GM18507 (cell line): Measurements from ENCODE around the gene LRP3.
"Not testable (repeated sequence)": the region's sequence is repeated elsewhere in the genome, so short reads cannot be mapped to it uniquely, and the experiment has no call there.

Experiments used
- DNase-seq: peaks from one replicate; pipeline ENCODE4 v3.0.0; 2011; ENCODE audit warnings: low read depth; ENCODE audit not compliant: insufficient read length; ENCODE audit errors: extremely low spot score
- FAIRE-seq: peaks from 2 replicates; lab custom pipeline; 2011; peaks lifted over from hg19 to GRCh38; lab: Jason Lieb, UNC

Gene LRP3, protein sequence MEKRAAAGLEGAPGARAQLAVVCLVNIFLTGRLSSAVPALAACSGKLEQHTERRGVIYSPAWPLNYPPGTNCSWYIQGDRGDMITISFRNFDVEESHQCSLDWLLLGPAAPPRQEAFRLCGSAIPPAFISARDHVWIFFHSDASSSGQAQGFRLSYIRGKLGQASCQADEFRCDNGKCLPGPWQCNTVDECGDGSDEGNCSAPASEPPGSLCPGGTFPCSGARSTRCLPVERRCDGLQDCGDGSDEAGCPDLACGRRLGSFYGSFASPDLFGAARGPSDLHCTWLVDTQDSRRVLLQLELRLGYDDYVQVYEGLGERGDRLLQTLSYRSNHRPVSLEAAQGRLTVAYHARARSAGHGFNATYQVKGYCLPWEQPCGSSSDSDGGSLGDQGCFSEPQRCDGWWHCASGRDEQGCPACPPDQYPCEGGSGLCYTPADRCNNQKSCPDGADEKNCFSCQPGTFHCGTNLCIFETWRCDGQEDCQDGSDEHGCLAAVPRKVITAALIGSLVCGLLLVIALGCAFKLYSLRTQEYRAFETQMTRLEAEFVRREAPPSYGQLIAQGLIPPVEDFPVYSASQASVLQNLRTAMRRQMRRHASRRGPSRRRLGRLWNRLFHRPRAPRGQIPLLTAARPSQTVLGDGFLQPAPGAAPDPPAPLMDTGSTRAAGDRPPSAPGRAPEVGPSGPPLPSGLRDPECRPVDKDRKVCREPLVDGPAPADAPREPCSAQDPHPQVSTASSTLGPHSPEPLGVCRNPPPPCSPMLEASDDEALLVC

GRCh38 chr19:33193865-33194362 is at the start of gene LRP3:
TSS of gene LRP3 (plus strand) at chr19:33194330. CDS start at chr19:33194786, 456 bp downstream.
- no peak for FAIRE-seq
- no peak for DNase-seq

- no peak for FAIRE-seq
Measured at GRCh38 chr19:33146209-33146608, 47.9 kb upstream of the LRP3 start.

GRCh38 chr19:33147538-33147937 is 46.6 kb upstream of the LRP3 start:
- FAIRE-seq (no peak), DNase-seq (no peak)

More at GRCh38 chr19:33146209-33146608, 47.9 kb upstream of the LRP3 start:
- no peak for DNase-seq

- FAIRE-seq: no peak
- no peak for DNase-seq
Measured at GRCh38 chr19:33150852-33151518, 43.1 kb upstream of the LRP3 start.

- DNase-seq (no peak), FAIRE-seq (no peak)
Measured at GRCh38 chr19:33152176-33152575, 42.0 kb upstream of the LRP3 start.

- DNase-seq, FAIRE-seq: not testable (repeated sequence)
Measured at GRCh38 chr19:33152625-33153024, 41.5 kb upstream of the LRP3 start.

- FAIRE-seq, DNase-seq: not testable (repeated sequence)
Measured at GRCh38 chr19:33154313-33154712, 39.8 kb upstream of the LRP3 start.

DNA sequence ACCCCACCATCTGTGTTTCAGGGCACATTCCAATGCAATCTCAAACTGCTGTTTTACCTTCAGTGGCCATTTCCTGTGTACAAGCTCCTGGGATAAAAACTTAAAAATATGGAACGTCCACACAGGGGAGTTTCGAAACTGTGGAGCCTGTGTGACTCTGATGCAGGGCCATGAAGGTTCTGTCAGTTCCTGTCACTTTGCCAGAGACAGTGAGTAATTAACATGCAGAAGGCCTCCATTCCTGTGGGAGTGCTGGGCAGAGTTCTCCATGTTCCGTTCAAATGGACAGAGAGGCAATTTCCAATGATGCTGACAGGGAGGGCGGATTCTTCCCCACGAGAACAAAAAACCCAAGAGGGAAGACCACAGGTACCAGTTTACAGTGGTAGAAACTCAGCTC is 37.8 kb upstream of the LRP3 start:
- no peak for DNase-seq
- FAIRE-seq: no peak

GRCh38 chr19:33157906-33158305 is 36.2 kb upstream of the LRP3 start:
- FAIRE-seq (no peak), DNase-seq (no peak)

GRCh38 chr19:33158365-33158764 is 35.8 kb upstream of the LRP3 start:
- DNase-seq (no peak), FAIRE-seq (no peak)

- no peak for FAIRE-seq
- DNase-seq: no peak
Measured at GRCh38 chr19:33159149-33159548, 35.0 kb upstream of the LRP3 start.

DNA sequence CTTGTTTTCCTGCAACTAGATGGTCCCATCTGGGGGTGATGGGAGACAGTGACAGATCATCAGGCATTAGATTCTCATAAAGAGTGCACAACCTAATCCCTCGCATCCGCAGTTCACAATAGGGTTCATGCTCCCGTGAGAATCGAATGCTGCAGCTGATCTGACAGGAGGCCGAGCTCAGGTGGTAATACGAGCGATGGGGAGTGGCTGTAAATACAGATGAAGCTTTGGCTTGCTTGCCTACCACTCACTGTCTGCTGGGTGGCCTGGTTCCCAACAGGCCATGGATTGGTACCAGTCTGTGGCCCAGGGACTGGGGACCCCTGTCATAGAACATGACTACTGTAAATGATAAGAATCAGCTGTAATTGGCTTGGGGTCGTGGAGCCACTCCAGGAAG is 34.2 kb upstream of the LRP3 start:
- no peak for FAIRE-seq
- DNase-seq: no peak

GRCh38 chr19:33161201-33161600 is 32.9 kb upstream of the LRP3 start:
- DNase-seq (no peak), FAIRE-seq (no peak)

DNA sequence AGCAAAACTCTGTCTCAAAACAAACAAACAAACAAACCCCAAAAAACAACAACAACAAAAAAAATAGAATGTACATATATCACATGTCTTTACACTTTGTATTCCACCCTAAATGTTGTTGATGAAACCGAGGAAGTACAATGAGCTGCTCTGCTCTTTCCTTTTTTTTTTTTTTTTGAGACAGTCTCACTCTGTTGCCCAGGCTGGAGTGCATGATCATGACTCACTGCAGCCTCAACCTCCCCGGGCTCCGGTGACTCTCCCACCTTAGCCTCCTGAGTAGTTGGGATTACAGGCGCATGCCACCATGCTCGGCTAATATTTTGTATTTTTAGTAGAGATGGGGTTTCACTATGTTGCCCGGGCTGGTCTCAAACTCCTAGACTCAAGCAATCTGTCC is 30.6 kb upstream of the LRP3 start:
- no peak for DNase-seq

DNA sequence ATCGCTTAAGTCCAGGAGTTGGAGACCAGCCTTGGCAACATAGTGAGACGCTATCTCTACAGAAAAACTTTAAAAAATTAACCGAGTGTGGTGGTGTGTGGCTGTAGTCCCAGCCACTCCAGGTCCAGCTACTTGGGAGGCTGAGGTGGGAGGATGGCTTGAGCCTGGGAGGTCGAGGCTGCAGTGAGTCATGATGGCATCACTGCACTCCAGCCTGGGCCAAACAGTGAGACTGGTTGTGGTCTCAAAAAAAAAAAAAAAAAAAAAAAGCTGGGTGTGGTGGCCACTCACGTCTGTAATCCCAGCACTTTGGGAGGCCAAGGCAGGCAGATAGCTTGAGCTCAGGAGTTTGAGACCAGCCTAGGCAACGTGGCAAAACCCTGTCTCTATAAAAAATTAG is 28.1 kb upstream of the LRP3 start:
- FAIRE-seq, DNase-seq: not testable (repeated sequence)

More for the DNA sequence above, 30.6 kb upstream of the LRP3 start:
- no peak for FAIRE-seq

DNA sequence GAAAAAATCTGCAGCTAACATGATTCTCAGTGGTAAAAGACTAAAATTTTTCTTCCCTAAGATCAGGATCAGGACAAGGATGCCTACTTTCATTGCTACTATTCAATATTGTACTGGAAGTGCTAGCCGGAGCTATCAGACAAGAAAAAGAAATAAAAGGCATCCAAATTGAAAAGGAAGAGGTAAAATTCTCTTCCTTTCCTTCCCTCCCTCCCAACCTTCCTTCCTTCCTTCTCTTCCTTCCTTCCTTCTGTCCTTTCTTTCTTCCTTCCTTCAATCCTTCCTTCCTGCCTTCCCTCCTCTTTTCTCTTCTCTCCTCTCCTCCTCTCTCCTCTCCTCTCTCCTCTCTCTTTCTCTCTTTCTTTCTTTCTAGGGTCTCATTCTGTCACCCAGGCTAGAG is 26.7 kb upstream of the LRP3 start:
- DNase-seq (no peak), FAIRE-seq (no peak)

DNA sequence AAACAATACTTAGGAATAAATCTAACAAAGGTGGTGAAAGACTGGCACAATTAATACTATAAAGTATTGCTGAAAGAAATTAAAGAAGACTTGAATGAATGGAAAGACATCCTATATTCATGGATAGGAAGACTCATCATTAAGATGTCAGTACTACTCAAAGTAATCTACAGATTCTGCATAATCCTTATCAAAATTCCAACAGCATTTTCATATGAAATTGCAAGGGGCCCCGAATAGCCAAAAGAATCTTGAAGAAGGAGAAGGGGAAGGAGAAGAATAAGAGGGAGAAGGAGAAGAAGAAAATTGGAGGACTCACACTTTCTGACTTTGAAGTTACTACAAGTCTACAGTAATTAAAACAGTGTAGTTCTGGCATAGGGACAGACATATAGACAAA is 25.6 kb upstream of the LRP3 start:
- DNase-seq: no peak
- FAIRE-seq: no peak

GRCh38 chr19:33171222-33171795 is 22.8 kb upstream of the LRP3 start:
- no peak for FAIRE-seq
- no peak for DNase-seq

- FAIRE-seq: no peak
- no peak for DNase-seq
Measured at GRCh38 chr19:33171916-33172359, 22.2 kb upstream of the LRP3 start.

DNA sequence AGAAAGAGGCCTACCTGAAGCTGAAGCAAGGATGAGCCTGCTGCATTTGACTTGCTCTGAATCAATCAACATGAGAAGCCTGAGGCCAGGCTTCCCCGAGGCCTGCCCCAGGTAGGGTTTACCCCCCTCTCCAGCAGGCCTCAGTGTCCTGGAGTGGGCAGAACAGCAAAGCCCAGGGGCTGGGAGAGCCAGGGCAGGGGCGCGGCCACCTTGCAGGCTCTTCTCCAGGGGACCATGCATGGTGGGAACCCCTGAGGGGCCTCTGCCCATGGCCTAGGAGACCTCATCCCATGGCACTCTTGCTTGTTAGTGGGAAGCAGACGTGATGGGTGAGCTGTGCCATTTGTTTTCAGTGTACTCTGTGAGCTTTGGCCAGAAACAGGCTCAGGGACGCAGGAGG is 19.9 kb upstream of the LRP3 start:
- DNase-seq (no peak), FAIRE-seq (no peak)
